Cardiac muscle cell (in vitro differentiated cells and primary cell): Measurements from ENCODE around the gene TOP2A. TPM values are rescaled to one million over a fixed set of nuclear protein-coding genes. Genes with fewer than 3 reads are reported as not detected.
"Not testable (repeated sequence)": the region's sequence is repeated elsewhere in the genome, so short reads cannot be mapped to it uniquely, and the experiment has no call there.

Experiments
- DNase-seq, 2 donors: peaks; one replicate each; pipeline versions ENCODE4 v3.0.0 to v3.0.0-alpha.2; 2010 to 2017; ENCODE audit warnings: low read depth in 1 of 2, low spot score in 1 of 2
- H3K27ac ChIP-seq: fragments of 200-600 bp; sonication (generic); 2 replicates; pipeline ENCODE4 v1.5.1; 2016
- H3K27me3 ChIP-seq: fragments of 200-600 bp; sonication (generic); 2 replicates; pipeline ENCODE4 v1.6.0; 2016; ENCODE audit warnings: control low read depth
- H3K36me3 ChIP-seq: fragments of 200-600 bp; sonication (generic); 2 replicates; pipeline ENCODE4 v1.5.1; 2016; ENCODE audit warnings: control low read depth
- H3K4me1 ChIP-seq: fragments of 200-600 bp; sonication (generic); 2 replicates; pipeline ENCODE4 v1.8.1; 2017; ENCODE audit warnings: low read depth, mild to moderate bottlenecking, mixed run types
- H3K4me3 ChIP-seq: fragments of 200-600 bp; sonication (generic); 2 replicates; pipeline ENCODE4 v1.5.1; 2016; ENCODE audit warnings: mild to moderate bottlenecking
- H3K9me3 ChIP-seq: fragments of 200-600 bp; sonication (generic); 2 replicates; pipeline ENCODE4 v1.5.1; 2017; ENCODE audit warnings: low read depth, mild to moderate bottlenecking, control low read depth
- CTCF ChIP-seq: IDR thresholded peaks from 2 replicates; pipeline ENCODE4 v1.5.1; 2012; ENCODE audit warnings: low read depth, mild to moderate bottlenecking, low read length
- polyA plus RNA-seq: library from polyadenylated mRNA; unstranded; fragments of >200 nt; fragmentation: Nextera tagmentation; extraction: Ambion mirVana; gene quantifications from 2 replicates; pipeline ENCODE4 v1.2.1, GENCODE V29; 2016
- total RNA-seq: library from RNA; depleted of rRNA; stranded (reverse); fragments of >200 nt; gene quantifications from 2 replicates; pipeline ENCODE4 v1.2.3, GENCODE V29; 2016

TOP2A gene
- total and polyA plus RNA-seq, 2 experiments from 2014 or later = 21.7 to 127 TPM

GRCh38 chr17:40369923-40370322 is 47.8 kb downstream of the TOP2A start:
- H3K36me3 ChIP-seq = no peaks in the 10 kb centered on the region
- DNase-seq = no peak
- no peak overlapping the region for H3K4me3 ChIP-seq
- no peaks in the 10 kb centered on the region for H3K27me3 ChIP-seq
- H3K9me3 ChIP-seq = no peaks in the 10 kb centered on the region
- H3K4me1 ChIP-seq = no peaks in the 10 kb centered on the region
- TF ChIP-seq CTCF = no peak
- H3K27ac ChIP-seq = no peak overlapping the region

GRCh38 chr17:40367728-40368127 is 50.0 kb downstream of the TOP2A start:
- H3K4me3 ChIP-seq, DNase-seq, H3K27ac ChIP-seq, H3K36me3 ChIP-seq, H3K4me1 ChIP-seq, H3K9me3 ChIP-seq: not testable (repeated sequence)
- H3K27me3 ChIP-seq = peaks cover 16% of the 10 kb centered on the region

GRCh38 chr17:40366861-40367518 is 50.7 kb downstream of the TOP2A start:
- H3K27ac ChIP-seq = no peak overlapping the region
- no peaks in the 10 kb centered on the region for H3K9me3 ChIP-seq
- no peak overlapping the region for H3K4me3 ChIP-seq
- H3K4me1 ChIP-seq = no peaks in the 10 kb centered on the region
- TF ChIP-seq CTCF = no peak
- H3K27me3 ChIP-seq = peaks cover 17% of the 10 kb centered on the region
- no peaks in the 10 kb centered on the region for H3K36me3 ChIP-seq
- no peak for DNase-seq

GRCh38 chr17:40366076-40366860 is 51.4 kb downstream of the TOP2A start:
- no peak for TF ChIP-seq CTCF
- H3K4me3 ChIP-seq = no peak overlapping the region
- H3K4me1 ChIP-seq = no peaks in the 10 kb centered on the region
- DNase-seq = no peak
- H3K36me3 ChIP-seq = no peaks in the 10 kb centered on the region
- H3K27me3 ChIP-seq = peaks cover 20% of the 10 kb centered on the region
- H3K9me3 ChIP-seq = no peaks in the 10 kb centered on the region
- H3K27ac ChIP-seq = no peak overlapping the region

GRCh38 chr17:40364906-40365305 is 52.8 kb downstream of the TOP2A start:
- H3K27me3 ChIP-seq = peaks cover 26% of the 10 kb centered on the region
- no peak for DNase-seq
- no peaks in the 10 kb centered on the region for H3K9me3 ChIP-seq
- no peaks in the 10 kb centered on the region for H3K4me1 ChIP-seq
- no peaks in the 10 kb centered on the region for H3K36me3 ChIP-seq
- no peak overlapping the region for H3K4me3 ChIP-seq
- no peak for TF ChIP-seq CTCF
- no peak overlapping the region for H3K27ac ChIP-seq
